ENCODE measurements around the gene BLACAT1. TPM values are rescaled to one million over a fixed set of nuclear protein-coding genes. Genes with fewer than 3 reads are reported as not detected.

BLACAT1 gene
- not detected for total RNA-seq

DNA sequence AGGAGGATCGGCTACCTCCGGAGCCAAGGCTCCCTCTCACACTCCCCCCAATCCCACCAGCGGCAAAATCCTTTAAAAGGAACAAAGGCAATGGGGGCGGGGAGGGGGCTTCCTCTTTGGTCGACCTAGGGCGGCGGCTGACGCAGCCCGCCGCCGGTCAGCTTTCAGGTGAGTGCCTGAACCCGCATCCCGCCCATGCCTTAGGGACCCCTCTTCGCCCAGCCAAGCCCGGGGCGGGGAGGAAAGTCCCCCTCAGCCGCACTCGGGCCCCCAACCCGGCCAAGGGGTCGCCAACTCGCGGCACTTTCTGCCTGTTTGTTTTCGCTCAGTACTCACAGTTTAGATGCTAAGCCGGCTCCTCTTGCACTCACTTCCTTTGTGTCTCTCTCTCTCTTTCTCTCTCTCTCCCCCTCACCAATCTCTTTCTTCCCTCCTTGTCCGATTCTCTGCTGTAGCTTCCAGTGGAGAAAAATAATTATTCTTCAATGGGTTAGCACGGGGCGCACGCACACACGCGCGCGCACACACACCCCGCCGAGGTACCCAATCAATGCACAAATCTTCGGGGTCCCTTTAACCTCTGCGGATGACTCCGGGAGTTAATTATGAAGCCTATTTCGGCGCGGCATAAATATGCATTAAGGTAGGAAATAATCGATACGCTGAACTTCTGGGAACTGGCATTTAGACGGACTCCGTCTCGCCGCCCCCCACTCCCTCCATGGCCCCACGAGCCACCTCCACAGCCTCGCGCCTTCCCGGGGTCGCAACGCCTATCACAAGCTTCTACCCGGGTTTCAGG, at the start of gene BLACAT1:
BLACAT1 (minus strand) TSS at position 465 of the 802 bp plus-strand sequence.
- Mint-ChIP-seq H3K27ac (no peak within 1 kb of the TSS), H3K9me3 (no peaks in the 10 kb centered on the region), H3K4me1 (ENCODE audit: low read depth in 2 of 2) (peaks cover 11 to 16% of the 10 kb centered on the region in 2 donors), H3K4me3 (peak within 1 kb of the TSS; percentile 62), H3K27me3 (peaks cover 41 to 75% of the 10 kb centered on the region in 2 donors), H3K36me3 (no peaks in the 10 kb centered on the region)
- no peak for DNase-seq (ENCODE audit: low spot score)
- no peak for ATAC-seq

DNA sequence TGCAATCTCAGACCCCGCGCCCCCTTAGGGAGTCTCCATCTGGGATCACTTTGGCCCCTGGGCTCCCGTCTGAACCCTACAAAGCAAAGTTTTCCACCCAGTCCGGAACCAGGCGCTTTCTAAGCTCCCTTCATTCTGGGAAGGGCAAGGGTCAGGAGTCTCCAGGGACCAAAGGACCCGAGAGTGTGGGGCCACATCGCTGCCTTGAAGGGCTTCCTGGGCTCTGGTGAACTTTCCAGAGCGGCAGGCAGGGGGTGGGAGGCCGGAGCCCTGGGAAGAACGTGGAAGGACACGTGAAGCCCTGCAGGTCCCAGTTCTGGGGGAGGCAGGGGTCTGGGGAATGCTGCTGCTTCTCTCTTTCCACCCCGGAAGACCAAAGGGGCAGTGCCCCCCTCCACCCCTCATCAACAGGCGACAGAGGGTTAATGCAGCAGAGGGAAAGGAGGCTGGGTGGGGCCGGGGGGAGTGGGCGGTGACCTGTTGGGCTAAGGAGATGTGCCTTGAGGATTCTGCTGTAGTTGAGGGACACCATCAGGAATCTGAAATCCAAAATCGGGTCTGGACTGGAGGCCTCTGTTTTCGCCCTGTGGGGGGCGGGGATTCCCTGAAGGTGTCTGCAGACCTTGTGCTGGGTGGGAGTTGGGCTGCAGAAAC, 49.4 kb upstream of the BLACAT1 start:
- H3K9me3 Mint-ChIP-seq = no peaks in the 10 kb centered on the region
- H3K36me3 Mint-ChIP-seq = no peaks in the 10 kb centered on the region
- no peaks in the 10 kb centered on the region for H3K27me3 Mint-ChIP-seq
- H3K4me1 Mint-ChIP-seq (ENCODE audit: low read depth in 2 of 2) = peaks cover 0 to 5% of the 10 kb centered on the region in 2 donors
- DNase-seq (ENCODE audit: low spot score) (no peak), ATAC-seq (no peak)
- peak overlapping the region; percentile 58 for H3K4me3 Mint-ChIP-seq
- H3K27ac Mint-ChIP-seq = peak overlapping the region in 1 of 2 donors; percentile 61

DNA sequence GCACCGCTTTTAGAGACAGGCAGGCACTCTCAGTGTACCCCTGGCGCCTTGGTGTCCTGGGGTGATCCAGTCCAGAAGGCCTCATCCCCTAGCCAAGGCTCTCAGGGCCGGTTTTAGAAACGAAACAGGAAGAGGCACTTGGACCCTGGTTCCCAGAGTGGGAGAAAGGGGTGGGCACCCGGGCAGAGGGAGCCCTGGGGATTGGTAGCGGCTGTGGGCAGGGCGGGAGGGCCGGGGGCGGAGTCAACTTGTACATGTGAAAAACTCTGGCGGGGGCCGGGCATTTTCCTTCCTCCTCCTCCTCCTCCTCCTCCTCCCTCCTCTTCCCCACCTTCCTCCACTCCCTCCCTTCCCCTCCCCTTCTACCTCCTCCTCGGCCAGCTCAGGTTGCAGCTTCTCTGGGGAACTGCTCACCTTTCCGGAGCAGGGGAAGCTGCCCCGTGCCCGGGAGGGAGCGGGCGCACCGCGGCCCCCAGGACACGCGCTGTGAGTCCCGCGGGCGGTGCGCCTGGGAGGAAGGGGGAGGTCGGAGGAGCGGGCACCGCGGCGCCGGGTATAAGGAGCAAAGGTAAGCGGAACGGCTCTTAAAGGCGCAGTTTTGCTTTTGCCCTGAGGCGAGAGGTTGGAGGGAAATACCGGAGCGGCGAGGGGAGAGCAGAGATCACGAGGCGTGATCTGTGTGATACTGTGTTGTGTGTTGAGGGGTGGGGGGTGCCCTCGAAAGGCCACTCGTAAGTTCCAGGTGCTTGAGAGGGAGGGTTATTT, 48.6 kb upstream of the BLACAT1 start, which contains the start of gene CDK18:
CDK18 (plus strand) TSS at position 359 of the 765 bp plus-strand sequence. CDS start 18,499 bp downstream, outside the sequence.
- Mint-ChIP-seq H3K36me3 (no peaks in the 10 kb centered on the region), H3K4me1 (ENCODE audit: low read depth in 2 of 2) (peaks cover 0 to 5% of the 10 kb centered on the region in 2 donors), H3K27me3 (no peaks in the 10 kb centered on the region), H3K27ac (peak within 1 kb of the TSS in 1 of 2 donors; percentile 61), H3K9me3 (no peaks in the 10 kb centered on the region), H3K4me3 (peak within 1 kb of the TSS; percentile 58)
- DNase-seq (ENCODE audit: low spot score) (no peak), ATAC-seq (peak; percentile 61 to 68)

DNA sequence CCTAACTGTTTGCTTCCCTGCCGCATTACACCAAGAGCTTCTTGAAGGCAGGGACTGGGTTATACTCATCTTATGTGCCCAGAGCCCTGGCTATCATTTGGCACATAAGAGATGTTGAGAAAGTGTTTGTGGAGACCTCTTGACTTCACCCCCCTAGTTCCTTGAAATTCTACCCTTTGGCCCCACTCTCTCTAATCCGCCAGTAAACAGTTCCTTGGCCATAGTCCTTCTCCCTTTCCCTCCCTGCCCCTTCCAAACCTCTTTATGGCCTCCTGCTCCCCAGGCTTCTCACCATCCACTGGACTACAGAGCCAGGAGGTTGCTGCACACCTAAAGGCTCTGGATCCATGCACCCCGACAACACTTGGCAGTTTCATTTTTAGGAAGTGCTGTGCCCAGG, 47.1 kb upstream of the BLACAT1 start:
- no peak overlapping the region for H3K27ac Mint-ChIP-seq
- ATAC-seq = no peak

GRCh38 chr1:205502111-205502810, 46.4 kb upstream of the BLACAT1 start:
- Mint-ChIP-seq H3K4me3 (no peak overlapping the region), H3K36me3 (no peaks in the 10 kb centered on the region), H3K27me3 (peaks cover 0 to 2% of the 10 kb centered on the region in 2 donors), H3K9me3 (no peaks in the 10 kb centered on the region), H3K27ac (no peak overlapping the region), H3K4me1 (ENCODE audit: low read depth in 2 of 2) (peaks cover 0 to 5% of the 10 kb centered on the region in 2 donors)
- DNase-seq (ENCODE audit: low spot score) (no peak), ATAC-seq (no peak)

More for the DNA sequence above, 47.1 kb upstream of the BLACAT1 start:
- H3K9me3 Mint-ChIP-seq = no peaks in the 10 kb centered on the region
- H3K4me1 Mint-ChIP-seq (ENCODE audit: low read depth in 2 of 2) = peaks cover 0 to 5% of the 10 kb centered on the region in 2 donors
- H3K27me3 Mint-ChIP-seq = no peaks in the 10 kb centered on the region
- no peaks in the 10 kb centered on the region for H3K36me3 Mint-ChIP-seq
- H3K4me3 Mint-ChIP-seq = no peak overlapping the region
- no peak for DNase-seq (ENCODE audit: low spot score)

GRCh38 chr1:205500240-205501233, 44.7 kb upstream of the BLACAT1 start:
- ATAC-seq (no peak), DNase-seq (ENCODE audit: low spot score) (no peak)
- Mint-ChIP-seq H3K27me3 (peaks cover 0 to 8% of the 10 kb centered on the region in 2 donors), H3K27ac (no peak overlapping the region), H3K4me3 (no peak overlapping the region), H3K4me1 (ENCODE audit: low read depth in 2 of 2) (peaks cover 0 to 5% of the 10 kb centered on the region in 2 donors), H3K9me3 (no peaks in the 10 kb centered on the region), H3K36me3 (no peaks in the 10 kb centered on the region)

DNA sequence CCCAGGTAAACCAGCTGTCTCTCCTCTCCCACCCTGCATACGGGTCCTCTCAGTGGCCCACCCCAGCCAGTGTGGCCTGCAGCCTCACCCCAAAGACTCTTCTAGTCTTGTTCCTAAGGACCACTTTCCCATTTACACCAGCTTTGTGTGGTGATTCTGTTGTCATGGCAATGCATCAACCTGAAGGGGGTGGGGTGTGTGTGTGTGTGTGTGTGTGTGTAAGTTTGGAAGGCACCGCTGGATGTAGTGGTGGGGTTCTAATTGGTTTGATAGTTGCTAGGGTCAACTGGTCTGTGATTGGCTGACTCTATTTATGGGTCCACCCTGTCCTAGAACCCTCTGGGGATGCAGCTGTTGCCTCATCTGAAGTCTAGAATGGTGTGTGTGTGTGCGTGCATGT, 43.9 kb upstream of the BLACAT1 start:
- Mint-ChIP-seq H3K9me3 (no peaks in the 10 kb centered on the region), H3K4me1 (ENCODE audit: low read depth in 2 of 2) (peaks cover 0 to 2% of the 10 kb centered on the region in 2 donors), H3K27me3 (peaks cover 0 to 11% of the 10 kb centered on the region in 2 donors), H3K4me3 (no peak overlapping the region), H3K27ac (no peak overlapping the region), H3K36me3 (no peaks in the 10 kb centered on the region)
- DNase-seq (ENCODE audit: low spot score) (no peak), ATAC-seq (no peak)

- Mint-ChIP-seq H3K27ac (no peak overlapping the region), H3K4me1 (ENCODE audit: low read depth in 2 of 2) (peaks cover 0 to 8% of the 10 kb centered on the region in 2 donors), H3K9me3 (no peaks in the 10 kb centered on the region), H3K27me3 (peaks cover 0 to 13% of the 10 kb centered on the region in 2 donors), H3K36me3 (no peaks in the 10 kb centered on the region), H3K4me3 (no peak overlapping the region)
- DNase-seq (ENCODE audit: low spot score) = no peak
- ATAC-seq = no peak
These were observed 41.5 kb upstream of the BLACAT1 start for GRCh38 chr1:205497351-205497750.

DNA sequence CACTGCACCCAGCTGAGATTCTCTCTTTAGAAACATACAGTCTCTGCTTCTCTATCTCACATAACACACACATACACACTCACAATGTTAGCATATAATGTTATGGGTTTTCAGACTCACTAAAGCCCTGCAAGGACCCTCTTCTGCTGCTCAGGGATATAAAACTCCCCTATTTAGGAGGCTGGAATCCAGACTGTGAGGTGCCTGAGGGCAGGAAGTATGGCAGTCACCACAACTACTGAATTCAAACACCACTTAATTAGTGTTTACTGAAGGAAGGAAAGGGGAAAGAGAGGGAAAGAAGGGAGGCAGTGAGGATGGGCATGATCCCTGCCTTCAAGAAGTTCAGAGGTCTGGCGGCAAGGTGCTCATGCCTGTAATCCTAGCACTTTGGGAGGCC, 40.8 kb upstream of the BLACAT1 start:
- H3K4me3 Mint-ChIP-seq = no peak overlapping the region
- H3K9me3 Mint-ChIP-seq = no peaks in the 10 kb centered on the region
- peaks cover 0 to 8% of the 10 kb centered on the region in 2 donors for H3K4me1 Mint-ChIP-seq (ENCODE audit: low read depth in 2 of 2)
- no peak overlapping the region for H3K27ac Mint-ChIP-seq
- DNase-seq (ENCODE audit: low spot score) (no peak), ATAC-seq (no peak)
- H3K27me3 Mint-ChIP-seq = peaks cover 0 to 17% of the 10 kb centered on the region in 2 donors
- no peaks in the 10 kb centered on the region for H3K36me3 Mint-ChIP-seq

DNA sequence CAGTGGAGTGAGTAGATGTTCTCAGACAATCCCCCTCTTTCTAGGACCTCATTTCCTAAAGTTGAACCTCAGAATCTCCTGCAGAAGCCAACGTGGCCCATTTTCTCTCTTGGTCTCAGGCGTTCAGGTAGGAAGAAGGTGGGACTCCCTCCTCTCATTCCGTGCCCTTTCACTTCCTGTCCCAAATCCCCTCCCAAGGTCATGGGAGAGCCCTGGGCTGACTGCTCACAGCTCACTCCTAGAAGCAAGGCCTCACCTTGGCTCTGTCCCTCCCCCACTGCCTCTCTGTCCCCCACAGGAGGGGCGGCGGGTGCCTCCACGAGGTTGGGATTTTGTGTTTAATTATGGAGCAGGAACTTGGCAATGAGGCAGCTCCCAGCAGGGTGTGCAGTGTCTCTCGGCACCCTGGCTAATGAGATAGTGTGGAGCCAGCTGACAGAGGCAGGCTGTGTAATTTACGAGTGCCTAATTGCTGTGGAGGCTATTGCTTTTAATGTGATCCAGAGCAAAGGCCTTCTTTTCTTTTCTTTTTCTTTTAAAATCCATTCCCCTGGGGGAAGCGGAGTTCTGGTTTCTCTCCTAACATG, 39.5 kb upstream of the BLACAT1 start:
- peaks cover 0 to 8% of the 10 kb centered on the region in 2 donors for H3K4me1 Mint-ChIP-seq (ENCODE audit: low read depth in 2 of 2)
- H3K27ac Mint-ChIP-seq = no peak overlapping the region
- H3K27me3 Mint-ChIP-seq = peaks cover 0 to 19% of the 10 kb centered on the region in 2 donors
- H3K9me3 Mint-ChIP-seq = no peaks in the 10 kb centered on the region
- ATAC-seq (no peak), DNase-seq (ENCODE audit: low spot score) (no peak)
- H3K36me3 Mint-ChIP-seq = no peaks in the 10 kb centered on the region
- no peak overlapping the region for H3K4me3 Mint-ChIP-seq

- Mint-ChIP-seq H3K27ac (no peak overlapping the region), H3K4me1 (ENCODE audit: low read depth in 2 of 2) (peaks cover 0 to 11% of the 10 kb centered on the region in 2 donors), H3K27me3 (peaks cover 0 to 24% of the 10 kb centered on the region in 2 donors), H3K4me3 (no peak overlapping the region), H3K9me3 (no peaks in the 10 kb centered on the region), H3K36me3 (no peaks in the 10 kb centered on the region)
- no peak for DNase-seq (ENCODE audit: low spot score)
- no peak for ATAC-seq
These were observed 38.3 kb upstream of the BLACAT1 start for GRCh38 chr1:205494115-205494514.

Data from natural killer cell treated with Interleukin-12 subunit alpha and Interleukin-12 subunit beta and Interleukin-15 and Interleukin-18, amount 100 ng/mL, for 72 hours (primary cell).